Kidney capillary endothelial cell (primary cell): ENCODE results near the gene CDHR5.

Experiments
- DNase-seq: peaks from one replicate; pipeline ENCODE4 v3.0.0-alpha.2; 2018; ENCODE audit warnings: low spot score

CDHR5 gene

GRCh38 chr11:609341-609811 is 15.4 kb downstream of the CDHR5 start:
- DNase-seq = no peak

GRCh38 chr11:608791-609251 is 15.9 kb downstream of the CDHR5 start:
- DNase-seq = no peak

- no peak for DNase-seq
Observed at GRCh38 chr11:607971-608659, 16.6 kb downstream of the CDHR5 start.

- no peak for DNase-seq
Observed at GRCh38 chr11:607020-607780, 17.6 kb downstream of the CDHR5 start.

GRCh38 chr11:606245-606644 is 18.5 kb downstream of the CDHR5 start:
- no peak for DNase-seq

- no peak for DNase-seq
Observed at GRCh38 chr11:605286-606129, 19.2 kb downstream of the CDHR5 start.

- DNase-seq = no peak
Observed at GRCh38 chr11:603154-603553, 21.6 kb downstream of the CDHR5 start.

- DNase-seq = no peak
Observed at GRCh38 chr11:601573-602245, 23.0 kb downstream of the CDHR5 start.

GRCh38 chr11:598005-598680 is 26.6 kb downstream of the CDHR5 start:
- DNase-seq = no peak

- DNase-seq = no peak
Observed at GRCh38 chr11:597166-597725, 27.5 kb downstream of the CDHR5 start.

- DNase-seq = no peak
Observed at GRCh38 chr11:596374-596773, 28.4 kb downstream of the CDHR5 start.

GRCh38 chr11:595400-595799 is 29.4 kb downstream of the CDHR5 start:
- DNase-seq = no peak

- no peak for DNase-seq
Observed at GRCh38 chr11:593347-593746, 31.4 kb downstream of the CDHR5 start.

GRCh38 chr11:592918-593317 is 31.8 kb downstream of the CDHR5 start:
- no peak for DNase-seq

GRCh38 chr11:592501-592900 is 32.3 kb downstream of the CDHR5 start:
- DNase-seq = no peak

- no peak for DNase-seq
Observed at GRCh38 chr11:590997-591396, 33.8 kb downstream of the CDHR5 start.

GRCh38 chr11:589798-590197 is 35.0 kb downstream of the CDHR5 start:
- DNase-seq = no peak

- DNase-seq = peak; percentile 68
Observed at GRCh38 chr11:587978-588380, 36.8 kb downstream of the CDHR5 start.

GRCh38 chr11:587546-587945 is 37.2 kb downstream of the CDHR5 start:
- DNase-seq = no peak

GRCh38 chr11:586376-587316 is 38.1 kb downstream of the CDHR5 start:
- DNase-seq = no peak
